Transverse colon (tissue), 4 donors: ENCODE results near the gene ABLIM2.

Experiments used
- EP300 ChIP-seq: sonication (generic); formaldehyde crosslinking; IDR thresholded peaks from one replicate; pipeline ENCODE4 v1.6.1; 2017; ENCODE audit warnings: antibody characterized with exemption, low read depth
- POLR2A ChIP-seq: fragments of 450-650 bp; IDR thresholded peaks from one replicate; pipeline ENCODE4 v1.6.1; 2016; ENCODE audit warnings: antibody characterized with exemption, mild to moderate bottlenecking, moderate library complexity
- POLR2AphosphoS5 ChIP-seq, 3 donors: sonication (generic); formaldehyde crosslinking; IDR thresholded peaks; one replicate each; pipeline ENCODE4 v1.6.1; 2016; ENCODE audit warnings: antibody characterized with exemption in 3 of 3
- TF ChIP-seq, protein P1 (sequence below), 5 experiments: fragments of 200-600 bp in 3 of 5; fragments of 450-650 bp in 2 of 5; sonication (generic) in 3 of 5; IDR thresholded peaks; 1 replicate in 2 of 5; 2 replicates in 3 of 5; pipeline ENCODE4 v1.5.1; 2016 to 2017; ENCODE audit warnings: antibody characterized with exemption in 5 of 5, inconsistent platforms in 3 of 5, mild to moderate bottlenecking in 2 of 5, moderate library complexity in 1 of 5

DNA sequence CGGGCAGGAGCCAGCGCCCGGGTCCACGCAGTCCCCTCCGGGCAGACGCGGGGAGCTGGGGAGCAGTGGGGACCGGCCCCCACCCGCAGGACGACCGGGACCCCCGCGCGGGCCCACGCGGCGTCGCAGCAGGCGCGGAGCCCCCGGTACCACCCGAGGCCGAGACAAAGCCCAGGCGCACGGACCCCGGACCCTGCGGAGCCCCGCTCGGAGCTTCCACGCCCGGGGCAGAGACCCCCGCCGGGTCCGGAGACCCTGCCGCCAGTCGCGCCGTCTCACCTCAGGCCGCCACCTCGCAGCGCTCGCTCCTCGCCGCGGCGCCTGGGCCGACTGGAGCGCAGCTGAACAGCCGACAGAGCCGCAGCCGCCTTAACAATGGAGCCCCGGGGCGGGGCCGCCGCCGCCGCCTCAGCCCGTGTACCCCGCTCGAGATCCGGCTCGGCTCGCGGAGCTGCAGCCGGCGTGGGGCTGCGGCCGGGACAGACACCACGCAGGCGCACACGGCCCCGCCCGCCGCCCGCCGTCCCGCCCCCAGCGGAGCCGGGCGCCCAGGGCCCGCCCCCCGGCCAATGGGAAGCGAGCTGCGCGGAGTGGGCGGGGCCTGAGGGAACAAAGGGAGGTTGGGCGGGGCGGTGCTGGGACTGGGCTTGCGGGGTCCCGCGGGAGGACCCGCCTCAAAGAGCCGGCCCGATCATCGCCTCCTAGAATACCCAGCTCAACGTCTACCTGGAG is 219.1 kb downstream of the ABLIM2 start, which contains the start of gene AFAP1:
- TF ChIP-seq POLR2A = peak; percentile 86
- TF ChIP-seq, protein P1, sequence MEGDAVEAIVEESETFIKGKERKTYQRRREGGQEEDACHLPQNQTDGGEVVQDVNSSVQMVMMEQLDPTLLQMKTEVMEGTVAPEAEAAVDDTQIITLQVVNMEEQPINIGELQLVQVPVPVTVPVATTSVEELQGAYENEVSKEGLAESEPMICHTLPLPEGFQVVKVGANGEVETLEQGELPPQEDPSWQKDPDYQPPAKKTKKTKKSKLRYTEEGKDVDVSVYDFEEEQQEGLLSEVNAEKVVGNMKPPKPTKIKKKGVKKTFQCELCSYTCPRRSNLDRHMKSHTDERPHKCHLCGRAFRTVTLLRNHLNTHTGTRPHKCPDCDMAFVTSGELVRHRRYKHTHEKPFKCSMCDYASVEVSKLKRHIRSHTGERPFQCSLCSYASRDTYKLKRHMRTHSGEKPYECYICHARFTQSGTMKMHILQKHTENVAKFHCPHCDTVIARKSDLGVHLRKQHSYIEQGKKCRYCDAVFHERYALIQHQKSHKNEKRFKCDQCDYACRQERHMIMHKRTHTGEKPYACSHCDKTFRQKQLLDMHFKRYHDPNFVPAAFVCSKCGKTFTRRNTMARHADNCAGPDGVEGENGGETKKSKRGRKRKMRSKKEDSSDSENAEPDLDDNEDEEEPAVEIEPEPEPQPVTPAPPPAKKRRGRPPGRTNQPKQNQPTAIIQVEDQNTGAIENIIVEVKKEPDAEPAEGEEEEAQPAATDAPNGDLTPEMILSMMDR (IDR thresholded peaks at IDR 0.05) = no peak
- no peak for TF ChIP-seq EP300
- peak; percentile 67 to 93 (median 85) for TF ChIP-seq POLR2AphosphoS5 (IDR thresholded peaks at IDR 0.05)
